ENCODE results near the gene GAGE12H.
A peak's percentile ranks its signal among the peaks of the same experiment; 100 is the strongest.
"Not testable (repeated sequence)": the region's sequence is repeated elsewhere in the genome, so short reads cannot be mapped to it uniquely, and the experiment has no call there.

GAGE12H gene, protein sequence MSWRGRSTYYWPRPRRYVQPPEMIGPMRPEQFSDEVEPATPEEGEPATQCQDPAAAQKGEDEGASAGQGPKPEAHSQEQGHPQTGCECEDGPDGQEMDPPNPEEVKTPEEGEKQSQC

DNA sequence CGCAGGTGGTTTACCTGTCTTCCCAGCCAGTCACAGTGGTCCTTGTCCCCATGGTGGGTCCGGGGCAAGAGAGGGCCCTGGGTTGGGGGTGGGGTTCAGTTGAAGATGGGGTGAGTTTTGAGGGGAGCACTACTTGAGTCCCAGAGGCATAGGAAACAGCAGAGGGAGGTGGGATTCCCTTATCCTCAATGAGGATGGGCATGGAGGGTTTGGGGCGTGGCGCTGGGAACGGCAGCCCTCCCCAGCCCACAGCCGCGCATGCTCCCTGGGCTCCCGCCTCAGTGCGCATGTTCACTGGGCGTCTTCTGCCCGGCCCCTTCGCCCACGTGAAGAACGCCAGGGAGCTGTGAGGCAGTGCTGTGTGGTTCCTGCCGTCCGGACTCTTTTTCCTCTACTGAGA, at the start of gene GAGE12H:
Gene GAGE12H, plus strand, starts transcription at position 301 of the 400 bp plus-strand sequence. CDS start 1,155 bp downstream, outside the sequence.
- DNase-seq = not testable (repeated sequence)

DNA sequence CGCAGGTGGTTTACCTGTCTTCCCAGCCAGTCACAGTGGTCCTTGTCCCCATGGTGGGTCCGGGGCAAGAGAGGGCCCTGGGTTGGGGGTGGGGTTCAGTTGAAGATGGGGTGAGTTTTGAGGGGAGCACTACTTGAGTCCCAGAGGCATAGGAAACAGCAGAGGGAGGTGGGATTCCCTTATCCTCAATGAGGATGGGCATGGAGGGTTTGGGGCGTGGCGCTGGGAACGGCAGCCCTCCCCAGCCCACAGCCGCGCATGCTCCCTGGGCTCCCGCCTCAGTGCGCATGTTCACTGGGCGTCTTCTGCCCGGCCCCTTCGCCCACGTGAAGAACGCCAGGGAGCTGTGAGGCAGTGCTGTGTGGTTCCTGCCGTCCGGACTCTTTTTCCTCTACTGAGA, 47.9 kb upstream of the GAGE12H start, which contains the start of gene GAGE12C:
Gene GAGE12C, plus strand, starts transcription at position 301 of the 400 bp plus-strand sequence. CDS start 1,155 bp downstream, outside the sequence.
- DNase-seq = not testable (repeated sequence)

- not testable (repeated sequence) for DNase-seq
Measured at GRCh38 chrX:49541433-49541832, 38.3 kb upstream of the GAGE12H start, which contains the start of gene GAGE12D. Gene GAGE12D (plus strand): TSS chrX:49541733. CDS start chrX:49542888, 1,155 bp downstream.

DNA sequence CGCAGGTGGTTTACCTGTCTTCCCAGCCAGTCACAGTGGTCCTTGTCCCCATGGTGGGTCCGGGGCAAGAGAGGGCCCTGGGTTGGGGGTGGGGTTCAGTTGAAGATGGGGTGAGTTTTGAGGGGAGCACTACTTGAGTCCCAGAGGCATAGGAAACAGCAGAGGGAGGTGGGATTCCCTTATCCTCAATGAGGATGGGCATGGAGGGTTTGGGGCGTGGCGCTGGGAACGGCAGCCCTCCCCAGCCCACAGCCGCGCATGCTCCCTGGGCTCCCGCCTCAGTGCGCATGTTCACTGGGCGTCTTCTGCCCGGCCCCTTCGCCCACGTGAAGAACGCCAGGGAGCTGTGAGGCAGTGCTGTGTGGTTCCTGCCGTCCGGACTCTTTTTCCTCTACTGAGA, 28.8 kb upstream of the GAGE12H start, which contains the start of gene GAGE12E:
Gene GAGE12E, plus strand, starts transcription at position 301 of the 400 bp plus-strand sequence. CDS start 1,155 bp downstream, outside the sequence.
- not testable (repeated sequence) for DNase-seq

DNA sequence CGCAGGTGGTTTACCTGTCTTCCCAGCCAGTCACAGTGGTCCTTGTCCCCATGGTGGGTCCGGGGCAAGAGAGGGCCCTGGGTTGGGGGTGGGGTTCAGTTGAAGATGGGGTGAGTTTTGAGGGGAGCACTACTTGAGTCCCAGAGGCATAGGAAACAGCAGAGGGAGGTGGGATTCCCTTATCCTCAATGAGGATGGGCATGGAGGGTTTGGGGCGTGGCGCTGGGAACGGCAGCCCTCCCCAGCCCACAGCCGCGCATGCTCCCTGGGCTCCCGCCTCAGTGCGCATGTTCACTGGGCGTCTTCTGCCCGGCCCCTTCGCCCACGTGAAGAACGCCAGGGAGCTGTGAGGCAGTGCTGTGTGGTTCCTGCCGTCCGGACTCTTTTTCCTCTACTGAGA, 19.2 kb upstream of the GAGE12H start, which contains the start of gene GAGE12F:
Gene GAGE12F, plus strand, starts transcription at position 301 of the 400 bp plus-strand sequence. CDS start 1,155 bp downstream, outside the sequence.
- not testable (repeated sequence) for DNase-seq

DNA sequence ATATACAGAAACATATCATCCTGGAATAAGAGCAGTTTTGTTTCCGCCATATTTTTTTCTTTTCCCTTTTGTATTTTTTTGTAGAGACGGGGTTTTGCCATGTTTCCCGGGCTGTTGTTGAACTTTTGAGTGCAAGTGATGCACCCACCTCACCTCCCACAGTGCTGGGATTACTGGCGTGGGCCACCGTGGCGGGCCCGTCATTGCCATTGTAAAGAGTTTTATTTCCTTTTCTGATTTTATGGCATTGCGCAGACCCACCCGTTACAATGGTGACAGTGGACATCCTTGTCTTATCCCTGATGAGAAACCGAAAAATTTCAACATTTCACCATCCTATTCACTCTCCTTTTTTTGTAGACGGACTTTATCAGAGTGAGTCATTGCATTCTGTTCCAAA, 11.0 kb upstream of the GAGE12H start:
- DNase-seq = not testable (repeated sequence)

- DNase-seq = not testable (repeated sequence)
Measured at GRCh38 chrX:49569152-49569551, 10.6 kb upstream of the GAGE12H start.

GRCh38 chrX:49570100-49570499, 9.6 kb upstream of the GAGE12H start, which contains the start of gene GAGE12G:
Gene GAGE12G (plus strand): TSS chrX:49570400. CDS start chrX:49571555, 1,155 bp downstream.
- DNase-seq = not testable (repeated sequence)

- DNase-seq = not testable (repeated sequence)
Measured at GRCh38 chrX:49589196-49589595, 9.4 kb downstream of the GAGE12H start, which contains the start of gene GAGE2A. Gene GAGE2A (plus strand): TSS chrX:49589496. CDS start chrX:49590651, 1,155 bp downstream.

GRCh38 chrX:49589769-49590478, 10.2 kb downstream of the GAGE12H start:
- DNase-seq = peak; percentile 22

GRCh38 chrX:49590488-49590887, 10.7 kb downstream of the GAGE12H start:
- not testable (repeated sequence) for DNase-seq

DNA sequence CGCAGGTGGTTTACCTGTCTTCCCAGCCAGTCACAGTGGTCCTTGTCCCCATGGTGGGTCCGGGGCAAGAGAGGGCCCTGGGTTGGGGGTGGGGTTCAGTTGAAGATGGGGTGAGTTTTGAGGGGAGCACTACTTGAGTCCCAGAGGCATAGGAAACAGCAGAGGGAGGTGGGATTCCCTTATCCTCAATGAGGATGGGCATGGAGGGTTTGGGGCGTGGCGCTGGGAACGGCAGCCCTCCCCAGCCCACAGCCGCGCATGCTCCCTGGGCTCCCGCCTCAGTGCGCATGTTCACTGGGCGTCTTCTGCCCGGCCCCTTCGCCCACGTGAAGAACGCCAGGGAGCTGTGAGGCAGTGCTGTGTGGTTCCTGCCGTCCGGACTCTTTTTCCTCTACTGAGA, 19.0 kb downstream of the GAGE12H start, which contains the start of gene GAGE1:
Gene GAGE1, plus strand, starts transcription at position 301 of the 400 bp plus-strand sequence. CDS start 1,155 bp downstream, outside the sequence.
- DNase-seq = not testable (repeated sequence)

- no peak for DNase-seq
Measured at GRCh38 chrX:49610718-49611310, 31.1 kb downstream of the GAGE12H start.

GRCh38 chrX:49618574-49618973, 38.8 kb downstream of the GAGE12H start:
- no peak for DNase-seq

GRCh38 chrX:49627086-49627777, 47.5 kb downstream of the GAGE12H start:
- DNase-seq = peak; percentile 31

Data from stimulated activated CD8-positive, alpha-beta memory T cell treated with anti-CD3 and anti-CD28 coated beads, Interleukin-4, amount 100 ng/mL, for 48 hours (primary cell).